Lung (tissue), 12 donors: ENCODE data around the gene MSRB2. TPM values are rescaled to one million over a fixed set of nuclear protein-coding genes. Genes with fewer than 3 reads are reported as not detected.

Source experiments
- ATAC-seq: fragments of 200-7000 bp; cut with Tn5 transposase; one replicate; pipeline ENCODE4 v1.9.1; 2020; ENCODE audit warnings: moderate number of reproducible peaks; ENCODE audit not compliant: insufficient read depth, low FRiP score
- DNase-seq, 3 donors: peaks; one replicate each; pipeline ENCODE4 v3.0.0-alpha.2; 2013 to 2017
- H3K27ac ChIP-seq, 2 donors: one replicate each; pipeline ENCODE4 v1.5.1; 2013; ENCODE audit warnings: mild to moderate bottlenecking in 2 of 2, moderate library complexity in 2 of 2, control low read depth in 1 of 2, inconsistent platforms in 1 of 2, low read depth in 1 of 2, low read length in 1 of 2
- H3K27me3 ChIP-seq, 3 donors: one replicate each; pipeline ENCODE4 v1.5.1; 2013; ENCODE audit warnings: low read length in 2 of 3; ENCODE audit not compliant: control insufficient read depth in 3 of 3, insufficient read depth in 3 of 3
- H3K36me3 ChIP-seq, 4 donors: one replicate each; pipeline ENCODE4 v1.5.1; 2013; ENCODE audit warnings: low read length in 4 of 4, mild to moderate bottlenecking in 1 of 4, moderate library complexity in 1 of 4; ENCODE audit not compliant: control insufficient read depth in 4 of 4, insufficient read depth in 4 of 4
- H3K4me1 ChIP-seq, 5 donors: one replicate each; pipeline ENCODE4 v1.5.1; 2013; ENCODE audit warnings: low read length in 5 of 5, mild to moderate bottlenecking in 2 of 5, moderate library complexity in 1 of 5; ENCODE audit not compliant: control insufficient read depth in 5 of 5, insufficient read depth in 5 of 5
- H3K4me3 ChIP-seq: one replicate; pipeline ENCODE4 v1.5.1; 2013; ENCODE audit warnings: mild to moderate bottlenecking, control low read depth, moderate library complexity
- H3K9ac ChIP-seq, 2 donors: one replicate each; pipeline ENCODE4 v1.5.1; 2013; ENCODE audit warnings: low read length in 2 of 2, control low read depth in 1 of 2; ENCODE audit not compliant: insufficient read depth in 1 of 2
- H3K9me3 ChIP-seq, 4 donors: one replicate each; pipeline ENCODE4 v1.5.1; 2013; ENCODE audit warnings: low read length in 3 of 4, mild to moderate bottlenecking in 1 of 4, moderate library complexity in 1 of 4; ENCODE audit not compliant: control insufficient read depth in 4 of 4, insufficient read depth in 3 of 4
- WGBS, 2 donors: extraction: QIAGEN DNeasy Blood & Tissue Kit; methylation state at CpG; one replicate each; pipeline ENCODE4 v1.1.7; 2013; 5-methylcytosine and 5-hydroxymethylcytosine counted together
- polyA plus RNA-seq, 2 donors: library from polyadenylated mRNA; stranded (reverse); fragments of 200-250 nt; gene quantifications; one replicate each; pipeline ENCODE4 v1.2.1, GENCODE V29; 2013
- total RNA-seq, 2 donors: library from RNA; depleted of rRNA in 1 of 2; stranded (reverse); fragments of >200 nt in 1 of 2; gene quantifications; one replicate each; pipeline ENCODE4 v1.2.1, GENCODE V29; 2014 to 2021
- TF ChIP-seq, protein P1 (sequence below): IDR thresholded peaks from 2 replicates; pipeline ENCODE4 v1.5.1; 2012; ENCODE audit warnings: mild to moderate bottlenecking; ENCODE audit errors: control extremely low read depth, extremely low read depth
- donor health status: control.
- donor health status: control.
- donor health status: Bipolar disorder and iron deficiency.
- donor health status: healthy.
- donor health status: DM: yes; HTN: yes; CAD: no.

MSRB2 gene
- total and polyA plus RNA-seq, 4 donors: 15.6 to 27.1 (median 20.5) TPM

DNA sequence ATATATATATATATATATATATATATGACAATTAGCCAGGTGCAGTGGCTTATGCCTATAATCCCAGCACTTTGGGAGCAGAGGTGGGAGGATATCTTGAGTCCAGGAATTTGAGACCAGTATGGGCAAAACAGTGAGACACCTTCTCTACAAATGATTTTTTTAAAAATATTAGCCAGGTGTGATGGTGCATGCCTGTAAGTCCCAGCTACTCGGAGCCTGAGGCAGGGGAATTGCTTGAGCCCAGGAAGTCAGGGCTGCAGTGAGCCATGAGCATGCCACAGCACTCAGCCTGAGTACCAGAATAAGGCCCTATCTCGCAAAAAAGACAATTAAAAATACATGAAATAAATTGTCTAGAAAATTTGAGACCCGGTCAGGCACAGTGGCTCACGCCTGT is 47.2 kb upstream of the MSRB2 start:
- TF ChIP-seq, protein P1, sequence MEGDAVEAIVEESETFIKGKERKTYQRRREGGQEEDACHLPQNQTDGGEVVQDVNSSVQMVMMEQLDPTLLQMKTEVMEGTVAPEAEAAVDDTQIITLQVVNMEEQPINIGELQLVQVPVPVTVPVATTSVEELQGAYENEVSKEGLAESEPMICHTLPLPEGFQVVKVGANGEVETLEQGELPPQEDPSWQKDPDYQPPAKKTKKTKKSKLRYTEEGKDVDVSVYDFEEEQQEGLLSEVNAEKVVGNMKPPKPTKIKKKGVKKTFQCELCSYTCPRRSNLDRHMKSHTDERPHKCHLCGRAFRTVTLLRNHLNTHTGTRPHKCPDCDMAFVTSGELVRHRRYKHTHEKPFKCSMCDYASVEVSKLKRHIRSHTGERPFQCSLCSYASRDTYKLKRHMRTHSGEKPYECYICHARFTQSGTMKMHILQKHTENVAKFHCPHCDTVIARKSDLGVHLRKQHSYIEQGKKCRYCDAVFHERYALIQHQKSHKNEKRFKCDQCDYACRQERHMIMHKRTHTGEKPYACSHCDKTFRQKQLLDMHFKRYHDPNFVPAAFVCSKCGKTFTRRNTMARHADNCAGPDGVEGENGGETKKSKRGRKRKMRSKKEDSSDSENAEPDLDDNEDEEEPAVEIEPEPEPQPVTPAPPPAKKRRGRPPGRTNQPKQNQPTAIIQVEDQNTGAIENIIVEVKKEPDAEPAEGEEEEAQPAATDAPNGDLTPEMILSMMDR: no peak
- ATAC-seq (no peak), DNase-seq (no peak)
- H3K4me1 ChIP-seq: peaks cover under 1 to 18% (median 9%) of the 10 kb centered on the region in 5 donors
- 92 to 96% methylated on average over 4 of the region's 4 CpGs for WGBS, 2 donors
- peaks cover 0 to under 1% (median 0%) of the 10 kb centered on the region in 4 donors for H3K36me3 ChIP-seq
- no peaks in the 10 kb centered on the region for H3K27me3 ChIP-seq
- no peak overlapping the region for H3K9ac ChIP-seq
- H3K4me3 ChIP-seq: no peak overlapping the region
- no peak overlapping the region for H3K27ac ChIP-seq
- peaks cover 0 to 2% (median 0%) of the 10 kb centered on the region in 4 donors for H3K9me3 ChIP-seq

DNA sequence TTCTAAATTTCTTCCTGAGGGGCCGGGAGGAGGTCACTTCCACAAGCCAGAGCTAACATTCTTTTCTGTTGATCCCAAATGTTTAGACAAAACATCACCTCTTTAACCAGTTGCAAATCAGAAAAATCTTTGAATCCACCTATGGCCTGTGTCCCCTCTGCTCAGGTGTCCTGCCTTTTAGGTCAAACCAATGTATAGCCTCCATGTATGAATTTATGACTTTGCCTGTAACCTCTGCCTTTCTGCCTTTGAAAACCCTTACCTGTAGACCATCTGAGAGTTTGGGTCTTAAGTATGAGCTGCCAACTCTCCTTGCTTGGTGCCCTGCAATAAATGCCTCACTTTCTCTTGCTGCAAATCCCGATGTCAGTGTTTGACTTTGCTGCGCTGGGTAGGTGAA is 44.1 kb upstream of the MSRB2 start:
- Histone ChIP-seq H3K9ac (no peak overlapping the region), H3K9me3 (peaks cover 0 to 6% (median 0%) of the 10 kb centered on the region in 4 donors), H3K27me3 (no peaks in the 10 kb centered on the region), H3K27ac (no peak overlapping the region), H3K4me1 (peaks cover 2 to 11% (median 9%) of the 10 kb centered on the region in 5 donors), H3K36me3 (peaks cover 0 to 1% (median 0%) of the 10 kb centered on the region in 4 donors), H3K4me3 (no peak overlapping the region)
- 93 to 94% methylated on average over 3 of the region's 3 CpGs for WGBS, 2 donors
- DNase-seq: no peak
- TF ChIP-seq, protein P1: no peak
- ATAC-seq: no peak

- 82 to 87% methylated on average over 5 of the region's 5 CpGs for WGBS, 2 donors
These were observed 43.5 kb upstream of the MSRB2 start for GRCh38 chr10:23051855-23052331.

More at GRCh38 chr10:23051855-23052331, 43.5 kb upstream of the MSRB2 start:
- no peak overlapping the region for H3K27ac ChIP-seq
- H3K4me3 ChIP-seq: no peak overlapping the region
- DNase-seq: no peak
- H3K27me3 ChIP-seq: no peaks in the 10 kb centered on the region
- H3K36me3 ChIP-seq: peaks cover 0 to 1% (median 0%) of the 10 kb centered on the region in 4 donors
- H3K9me3 ChIP-seq: peaks cover 0 to 6% (median 0%) of the 10 kb centered on the region in 4 donors
- H3K4me1 ChIP-seq: peaks cover 2 to 11% (median 4%) of the 10 kb centered on the region in 5 donors
- TF ChIP-seq, protein P1: no peak
- ATAC-seq: no peak
- no peak overlapping the region for H3K9ac ChIP-seq
